Sigmoid colon (tissue), 7 donors: ENCODE measurements around the gene GDPD5. TPM values are rescaled to one million over a fixed set of nuclear protein-coding genes. Genes with fewer than 3 reads are reported as not detected.
A peak's percentile ranks its signal among the peaks of the same experiment; 100 is the strongest.

ENCODE experiments used
- DNase-seq: peaks from one replicate; pipeline ENCODE4 v3.0.0-alpha.2; 2019
- H3K27ac ChIP-seq, 4 donors: fragments of 200-600 bp; sonication (generic); one replicate each; pipeline ENCODE4 v1.5.1; 2016 to 2019; ENCODE audit warnings: mild to moderate bottlenecking in 1 of 4
- H3K27me3 ChIP-seq, 3 donors: fragments of 200-600 bp; sonication (generic); one replicate each; pipeline ENCODE4 v1.5.1; 2019; ENCODE audit warnings: mild to moderate bottlenecking in 1 of 3
- H3K36me3 ChIP-seq, 4 donors: fragments of 200-600 bp; sonication (generic); one replicate each; pipeline ENCODE4 v1.5.1; 2016 to 2019
- H3K4me1 ChIP-seq, 4 donors: fragments of 200-600 bp; sonication (generic); one replicate each; pipeline ENCODE4 v1.5.1; 2017 to 2019
- H3K4me3 ChIP-seq, 4 donors: fragments of 200-600 bp; sonication (generic); one replicate each; pipeline ENCODE4 v1.5.1; 2017 to 2019; ENCODE audit warnings: mild to moderate bottlenecking in 2 of 4, moderate library complexity in 1 of 4
- H3K9me3 ChIP-seq, 4 donors: fragments of 200-600 bp in 3 of 4; sonication (generic) in 3 of 4; one replicate each; pipeline versions ENCODE4 v1.5.1 to v1.6.1; 2013 to 2019
- EP300 ChIP-seq, 4 donors: sonication (generic); formaldehyde crosslinking; IDR thresholded peaks; one replicate each; pipeline ENCODE4 v1.6.1; 2017; ENCODE audit warnings: antibody characterized with exemption in 4 of 4
- POLR2A ChIP-seq, 2 donors: fragments of 450-650 bp; IDR thresholded peaks; one replicate each; pipeline ENCODE4 v1.6.1; 2016; ENCODE audit warnings: antibody characterized with exemption in 2 of 2, mild to moderate bottlenecking in 2 of 2, moderate library complexity in 2 of 2
- POLR2AphosphoS5 ChIP-seq, 4 donors: sonication (generic); formaldehyde crosslinking; IDR thresholded peaks; one replicate each; pipeline ENCODE4 v1.6.1; 2017; ENCODE audit warnings: antibody characterized with exemption in 4 of 4
- WGBS, 2 donors: extraction: QIAGEN DNeasy Blood & Tissue Kit; methylation state at CpG; one replicate each; pipeline ENCODE4 v1.1.7; 2013; 5-methylcytosine and 5-hydroxymethylcytosine counted together
- intact Hi-C: fragments of 100-400 bp; cut with DNase I; formaldehyde crosslinking; loops from one replicate; pipeline ENCODE4 v1.15.1; 2023
- polyA plus RNA-seq, 3 donors: library from polyadenylated mRNA; stranded (reverse); fragments of 200-250 nt; gene quantifications; one replicate each; pipeline ENCODE4 v1.2.3, GENCODE V29; 2013
- total RNA-seq, 4 donors: library from RNA; depleted of rRNA; stranded (reverse); fragments of >200 nt; gene quantifications; one replicate each; pipeline ENCODE4 v1.1.0, GENCODE V29; 2016
- TF ChIP-seq, protein P1 (sequence below), 4 experiments: fragments of 450-650 bp in 3 of 4; fragments of 200-600 bp in 1 of 4; IDR thresholded peaks; one replicate each; pipeline ENCODE4 v1.5.1; 2016 to 2019; ENCODE audit warnings: antibody characterized with exemption in 4 of 4, mild to moderate bottlenecking in 3 of 4, moderate library complexity in 2 of 4
- donor health status: healthy with polysubstance abuse.
- donor health status: Bipolar disorder and iron deficiency.
- donor health status: healthy.

The GDPD5 gene
- total and polyA plus RNA-seq, 7 donors: 2.4 to 8.1 (median 5.8) TPM; not detected in 1

- DNase-seq: peak; percentile 99
- H3K4me3 ChIP-seq: peak overlapping the region in 2 of 4 donors; percentile 16 to 26
- peak overlapping the region; percentile 92 to 100 (median 99) for H3K27ac ChIP-seq
- WGBS, 2 donors: 70 to 74% methylated on average over 21 of the region's 21 CpGs
- H3K4me1 ChIP-seq: peaks cover 0 to 55% (median 52%) of the 10 kb centered on the region in 4 donors
- TF ChIP-seq POLR2AphosphoS5 (IDR thresholded peaks at IDR 0.05): peak; percentile 88 to 98 (median 90)
- peak in 2 of 4 donors; percentile 80 to 86 for TF ChIP-seq EP300 (IDR thresholded peaks at IDR 0.05)
- TF ChIP-seq, protein P1, sequence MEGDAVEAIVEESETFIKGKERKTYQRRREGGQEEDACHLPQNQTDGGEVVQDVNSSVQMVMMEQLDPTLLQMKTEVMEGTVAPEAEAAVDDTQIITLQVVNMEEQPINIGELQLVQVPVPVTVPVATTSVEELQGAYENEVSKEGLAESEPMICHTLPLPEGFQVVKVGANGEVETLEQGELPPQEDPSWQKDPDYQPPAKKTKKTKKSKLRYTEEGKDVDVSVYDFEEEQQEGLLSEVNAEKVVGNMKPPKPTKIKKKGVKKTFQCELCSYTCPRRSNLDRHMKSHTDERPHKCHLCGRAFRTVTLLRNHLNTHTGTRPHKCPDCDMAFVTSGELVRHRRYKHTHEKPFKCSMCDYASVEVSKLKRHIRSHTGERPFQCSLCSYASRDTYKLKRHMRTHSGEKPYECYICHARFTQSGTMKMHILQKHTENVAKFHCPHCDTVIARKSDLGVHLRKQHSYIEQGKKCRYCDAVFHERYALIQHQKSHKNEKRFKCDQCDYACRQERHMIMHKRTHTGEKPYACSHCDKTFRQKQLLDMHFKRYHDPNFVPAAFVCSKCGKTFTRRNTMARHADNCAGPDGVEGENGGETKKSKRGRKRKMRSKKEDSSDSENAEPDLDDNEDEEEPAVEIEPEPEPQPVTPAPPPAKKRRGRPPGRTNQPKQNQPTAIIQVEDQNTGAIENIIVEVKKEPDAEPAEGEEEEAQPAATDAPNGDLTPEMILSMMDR (IDR thresholded peaks at IDR 0.05): no peak
- TF ChIP-seq POLR2A (IDR thresholded peaks at IDR 0.05): peak in 1 of 2 donors; percentile 50
- no peaks in the 10 kb centered on the region for H3K27me3 ChIP-seq
- no peaks in the 10 kb centered on the region for H3K36me3 ChIP-seq
- H3K9me3 ChIP-seq: no peaks in the 10 kb centered on the region
- intact Hi-C loops: loop anchor here (5.0 kb wide), 1 partner anchor 217 kb away; no protein-coding TSS in a partner anchor
Observed at GRCh38 chr11:75554258-75555022, 28.7 kb upstream of the GDPD5 start.

GRCh38 chr11:75553889-75554257 lies 28.1 kb upstream of the GDPD5 start:
- no peaks in the 10 kb centered on the region for H3K36me3 ChIP-seq
- no peaks in the 10 kb centered on the region for H3K27me3 ChIP-seq
- 56 to 85% methylated on average over 1 of the region's 1 CpG for WGBS, 2 donors
- intact Hi-C loops: no loop called here
- no peak for TF ChIP-seq POLR2AphosphoS5 (IDR thresholded peaks at IDR 0.05)
- TF ChIP-seq, protein P1 (IDR thresholded peaks at IDR 0.05): no peak
- TF ChIP-seq EP300 (IDR thresholded peaks at IDR 0.05): no peak
- TF ChIP-seq POLR2A (IDR thresholded peaks at IDR 0.05): no peak
- H3K9me3 ChIP-seq: no peaks in the 10 kb centered on the region
- H3K27ac ChIP-seq: peak overlapping the region; percentile 92 to 100 (median 99)
- H3K4me3 ChIP-seq: no peak overlapping the region
- H3K4me1 ChIP-seq: peaks cover 0 to 49% (median 47%) of the 10 kb centered on the region in 4 donors
- no peak for DNase-seq

GRCh38 chr11:75553182-75553581 lies 27.4 kb upstream of the GDPD5 start:
- Histone ChIP-seq H3K9me3 (no peaks in the 10 kb centered on the region), H3K4me3 (no peak overlapping the region), H3K36me3 (no peaks in the 10 kb centered on the region), H3K27me3 (no peaks in the 10 kb centered on the region), H3K27ac (peak overlapping the region; percentile 92 to 100 (median 99)), H3K4me1 (peaks cover 0 to 43% (median 40%) of the 10 kb centered on the region in 4 donors)
- TF ChIP-seq POLR2AphosphoS5 (IDR thresholded peaks at IDR 0.05) (no peak), POLR2A (IDR thresholded peaks at IDR 0.05) (no peak), EP300 (IDR thresholded peaks at IDR 0.05) (no peak)
- TF ChIP-seq, protein P1 (IDR thresholded peaks at IDR 0.05): no peak
- 80 to 89% methylated on average over 6 of the region's 6 CpGs for WGBS, 2 donors
- intact Hi-C loops: no loop called here
- peak; percentile 68 for DNase-seq

GRCh38 chr11:75549370-75549958 lies 23.7 kb upstream of the GDPD5 start:
- H3K36me3 ChIP-seq: no peaks in the 10 kb centered on the region
- no peaks in the 10 kb centered on the region for H3K9me3 ChIP-seq
- TF ChIP-seq POLR2AphosphoS5 (IDR thresholded peaks at IDR 0.05) (no peak), EP300 (IDR thresholded peaks at IDR 0.05) (no peak), POLR2A (IDR thresholded peaks at IDR 0.05) (no peak)
- TF ChIP-seq, protein P1 (IDR thresholded peaks at IDR 0.05): no peak
- peaks cover 0 to 23% (median 16%) of the 10 kb centered on the region in 4 donors for H3K4me1 ChIP-seq
- 89 to 90% methylated on average over 5 of the region's 5 CpGs for WGBS, 2 donors
- DNase-seq: no peak
- intact Hi-C loops: loop anchor here (5.0 kb wide), 2 partner anchors 118 to 218 kb away; partner anchors contain the start of genes DGAT2 and MAP6
- no peak overlapping the region for H3K4me3 ChIP-seq
- H3K27me3 ChIP-seq: no peaks in the 10 kb centered on the region
- H3K27ac ChIP-seq: no peak overlapping the region
